ENCODE measurements around the gene ANKRD52. TPM values are rescaled to one million over a fixed set of nuclear protein-coding genes. Genes with fewer than 3 reads are reported as not detected.
"Not testable (repeated sequence)": the region's sequence is repeated elsewhere in the genome, so short reads cannot be mapped to it uniquely, and the experiment has no call there.

ANKRD52 gene
- total RNA-seq, 1 donor from 2014 or later = 19.3 TPM

DNA sequence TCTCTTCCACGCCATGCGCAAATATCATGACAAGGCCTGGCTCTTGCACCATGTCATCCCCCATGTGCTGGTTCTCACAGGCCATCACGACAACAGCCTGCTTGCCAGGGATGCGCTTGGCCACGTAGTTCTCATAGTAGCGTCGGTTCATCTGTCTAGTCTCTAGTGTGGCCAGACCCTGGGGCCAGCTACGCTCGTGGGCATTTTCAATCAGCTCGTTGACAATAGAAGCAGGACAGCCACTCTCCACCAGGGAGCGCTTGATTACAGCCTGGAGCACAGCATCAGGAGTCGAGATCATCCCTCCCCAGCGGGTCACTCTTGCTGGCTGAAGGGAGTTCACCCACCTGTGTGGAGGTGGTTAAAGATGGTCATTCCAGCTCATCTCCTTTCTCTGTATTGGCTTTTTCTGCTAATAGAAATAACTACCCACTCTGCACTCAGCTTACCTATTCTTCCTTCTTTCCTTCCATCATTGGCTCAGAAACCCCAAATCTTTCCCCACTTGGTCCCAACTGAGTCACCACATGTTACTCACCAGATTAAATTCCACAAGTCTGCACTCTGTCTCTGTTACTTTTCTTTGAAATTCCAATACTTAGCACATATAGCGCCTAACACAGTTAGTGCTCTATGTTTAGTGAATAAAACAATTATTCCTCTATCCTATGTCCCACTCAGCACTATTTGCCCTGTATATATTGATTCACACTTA is 51.6 kb downstream of the ANKRD52 start:
- peak; percentile 59 for DNase-seq

DNA sequence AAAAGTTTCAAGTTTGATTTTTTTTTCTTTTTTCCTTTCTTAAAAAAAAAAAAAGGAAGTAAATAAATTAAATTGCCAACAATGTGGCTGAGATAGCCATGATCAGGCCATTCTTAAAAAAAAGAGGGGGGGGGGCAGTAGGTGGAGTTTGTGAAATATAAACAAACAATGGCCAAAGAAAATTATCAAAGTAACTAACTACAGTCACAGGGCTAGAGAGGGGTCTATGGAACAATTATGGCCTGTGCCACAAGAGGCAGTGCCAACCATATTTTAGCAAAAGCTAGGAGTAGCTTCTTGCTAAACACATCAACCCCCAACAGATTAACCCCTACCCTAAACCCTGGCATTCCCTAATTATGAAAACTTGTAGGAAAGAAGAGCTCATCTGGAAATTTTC is 52.7 kb downstream of the ANKRD52 start:
- no peak for DNase-seq

DNA sequence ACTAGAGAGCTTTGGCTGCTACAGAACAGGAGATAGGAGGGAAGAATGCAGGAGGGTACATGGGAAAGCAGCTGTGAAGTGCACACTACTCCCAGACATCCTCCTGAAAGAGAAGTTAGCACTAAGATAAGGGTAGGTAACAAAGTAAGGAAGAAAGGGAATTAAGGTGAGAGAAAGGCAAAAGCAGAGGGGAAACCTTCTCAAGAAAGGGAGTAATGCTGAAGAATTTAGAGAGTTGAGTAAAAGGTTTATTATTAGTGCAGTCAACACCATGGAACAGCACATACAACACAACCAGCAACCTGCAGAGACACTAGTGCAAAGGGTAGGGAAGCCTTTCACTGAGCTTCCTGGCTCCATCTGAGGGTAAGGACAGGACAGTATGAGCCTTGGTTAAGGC is 53.9 kb downstream of the ANKRD52 start:
- no peak for DNase-seq

DNA sequence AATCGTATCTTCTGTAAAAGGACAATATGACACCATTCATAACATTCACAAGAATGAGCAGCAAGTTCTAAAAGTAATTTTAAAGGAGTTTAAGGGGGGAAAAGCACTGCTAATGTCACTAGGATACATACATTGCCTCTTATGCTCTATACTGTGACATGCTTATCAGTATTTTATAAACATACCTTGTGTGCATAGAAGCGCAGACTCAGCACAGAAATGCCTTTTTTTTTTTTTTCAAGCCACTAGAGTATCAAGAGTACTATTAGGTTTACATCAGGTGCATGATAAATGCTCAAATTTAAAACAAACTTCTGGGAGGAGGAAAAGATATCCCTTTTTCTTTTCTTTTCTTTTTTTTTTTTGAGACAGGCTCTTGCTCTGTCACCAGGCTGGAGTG is 55.3 kb downstream of the ANKRD52 start:
- no peak for DNase-seq

DNA sequence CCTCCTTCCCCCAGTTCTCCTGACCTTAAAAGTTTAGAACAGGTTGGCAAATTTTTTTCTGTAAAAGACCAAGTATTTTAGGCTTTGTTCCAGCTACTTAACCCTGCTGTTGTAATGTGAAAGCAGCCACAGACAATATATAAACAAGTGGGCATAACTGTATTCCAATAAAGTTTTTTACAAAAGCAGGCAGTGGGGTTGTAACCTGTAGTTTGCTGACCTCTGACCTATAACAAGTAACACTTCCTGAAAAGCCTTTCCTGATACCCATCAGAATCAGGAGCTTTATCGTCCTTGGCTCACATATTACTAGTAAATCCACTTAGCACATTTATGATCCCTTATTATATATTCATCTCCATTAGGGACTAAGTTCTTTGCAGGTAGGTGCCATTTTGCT is 55.8 kb downstream of the ANKRD52 start:
- no peak for DNase-seq

DNA sequence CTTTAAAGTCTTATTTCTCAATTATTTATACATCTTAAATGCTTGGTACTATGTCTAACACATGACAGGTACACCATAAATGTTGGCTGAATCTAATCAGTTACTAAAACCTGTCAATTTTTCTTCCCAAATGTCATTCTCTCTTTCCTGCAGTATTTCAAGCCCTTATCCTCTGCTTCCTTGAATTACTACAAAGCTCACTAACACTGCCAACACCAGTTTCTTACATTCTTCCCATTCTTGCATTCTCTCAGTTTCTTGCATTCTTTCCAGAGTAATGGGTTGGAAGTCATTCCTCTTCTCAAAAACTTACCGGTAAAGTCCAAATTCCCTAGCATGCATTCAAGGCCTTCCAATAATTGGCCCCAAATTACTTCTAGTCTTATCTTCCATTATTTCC is 59.3 kb downstream of the ANKRD52 start:
- no peak for DNase-seq

DNA sequence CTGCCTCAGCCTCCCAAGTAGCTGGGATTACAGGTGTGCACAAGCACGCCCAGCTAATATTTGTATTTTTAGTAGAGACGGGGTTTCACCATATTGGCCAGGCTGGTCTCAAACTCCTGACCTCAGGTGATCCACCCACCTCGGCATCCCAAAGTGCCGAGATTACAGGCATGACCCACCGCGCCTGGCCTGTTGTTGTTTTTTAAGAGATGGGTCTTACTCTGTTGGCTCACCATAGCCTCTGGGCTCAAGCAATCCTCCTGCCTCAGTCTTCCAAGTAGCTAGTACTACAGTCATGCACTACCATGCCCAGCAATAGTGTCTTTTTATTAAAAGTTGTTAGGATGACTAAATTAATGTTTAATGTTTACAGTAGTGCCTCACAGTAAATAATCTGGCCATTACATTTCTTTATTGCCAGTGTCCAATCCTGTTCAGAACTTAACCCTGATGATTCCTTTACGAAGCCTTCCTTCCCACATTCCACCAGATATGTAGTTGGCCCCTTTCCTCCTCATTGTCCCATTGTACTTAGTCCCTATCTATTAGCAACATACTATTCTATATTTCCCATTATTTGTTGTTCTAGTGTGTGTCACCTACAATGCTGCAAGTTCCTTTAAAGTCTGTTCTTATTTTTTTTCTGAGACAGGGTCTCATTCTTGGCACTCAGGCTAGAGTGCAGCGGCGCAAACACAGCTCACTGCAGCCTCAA is 60.1 kb downstream of the ANKRD52 start:
- no peak for DNase-seq

DNA sequence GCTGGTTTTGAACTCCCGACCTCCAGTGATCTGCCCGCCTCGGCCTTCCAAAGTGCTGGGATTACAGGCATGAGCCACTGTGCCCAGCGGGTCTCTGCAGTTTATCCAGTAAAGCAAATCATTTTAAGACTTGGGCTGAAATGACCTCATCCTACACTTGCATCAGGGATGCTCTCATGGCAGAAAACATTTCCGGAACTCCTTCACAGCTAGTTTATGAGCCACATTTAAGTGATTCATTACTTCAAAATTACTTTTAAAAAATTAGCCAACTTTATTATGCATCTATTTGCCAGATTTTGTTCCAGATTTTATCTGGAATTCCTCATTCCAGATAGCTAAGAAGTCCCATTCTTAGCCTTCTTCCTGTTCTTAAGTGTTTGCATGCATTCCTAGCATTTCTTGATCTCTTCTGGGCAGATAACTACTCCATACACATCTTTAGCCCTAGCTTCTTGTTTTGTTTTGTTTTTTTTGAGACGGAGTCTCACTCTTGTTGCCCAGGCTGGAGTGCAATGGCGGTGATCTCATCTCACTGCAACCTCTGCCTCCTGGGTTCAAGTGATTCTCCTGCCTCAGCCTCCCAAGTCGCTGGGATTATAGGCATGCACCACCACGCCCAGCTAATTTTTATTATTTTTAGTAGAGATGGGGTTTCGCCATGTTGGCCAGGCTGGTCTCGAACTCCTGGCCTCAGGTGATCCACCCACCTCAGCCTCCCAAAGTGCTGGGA is 61.2 kb downstream of the ANKRD52 start:
- DNase-seq = not testable (repeated sequence)

DNA sequence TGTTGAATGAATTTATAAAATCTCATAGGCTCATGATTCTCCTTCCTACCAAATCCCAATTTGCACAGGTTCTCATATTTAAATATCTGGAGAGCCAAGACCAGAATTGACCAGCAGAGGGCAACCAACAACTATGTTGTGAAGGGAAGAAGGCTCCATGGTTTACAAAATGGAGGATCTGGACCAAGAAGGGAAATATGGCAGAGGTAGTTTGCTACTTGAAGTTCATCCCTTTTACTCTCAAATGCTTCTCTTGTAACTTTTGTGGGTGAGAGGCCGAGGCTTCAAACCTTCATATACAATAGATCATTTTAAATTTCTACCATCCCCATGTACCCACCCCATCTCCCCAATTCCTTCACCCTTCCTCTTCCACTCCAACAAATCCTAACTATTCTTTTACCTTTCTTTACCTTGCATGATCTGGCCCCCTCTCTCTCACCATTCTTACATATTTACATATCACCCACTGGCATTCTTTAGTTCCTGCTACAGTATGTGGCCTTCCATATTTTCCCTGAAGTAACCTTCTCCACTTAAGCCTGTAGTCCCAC is 65.1 kb downstream of the ANKRD52 start:
- DNase-seq = peak; percentile 93

DNA sequence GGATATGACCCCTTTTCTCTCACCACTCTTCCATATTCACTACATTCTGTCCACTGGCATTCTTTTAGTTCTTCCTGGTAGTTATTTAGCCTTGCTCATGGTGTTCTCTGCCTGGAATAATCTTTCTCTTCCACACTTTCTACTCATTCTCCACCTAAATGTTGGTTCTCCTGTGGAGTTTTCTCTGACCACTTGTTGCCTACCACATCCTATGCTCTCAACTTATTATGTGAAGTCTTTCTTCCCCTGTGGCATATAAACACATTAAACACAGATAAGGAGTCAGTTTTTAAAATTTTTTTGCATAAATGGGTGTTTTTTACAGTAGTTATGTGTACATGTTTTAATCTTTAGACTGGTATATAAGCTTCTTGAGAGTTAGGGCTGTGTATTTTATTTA is 65.6 kb downstream of the ANKRD52 start:
- DNase-seq = no peak

DNA sequence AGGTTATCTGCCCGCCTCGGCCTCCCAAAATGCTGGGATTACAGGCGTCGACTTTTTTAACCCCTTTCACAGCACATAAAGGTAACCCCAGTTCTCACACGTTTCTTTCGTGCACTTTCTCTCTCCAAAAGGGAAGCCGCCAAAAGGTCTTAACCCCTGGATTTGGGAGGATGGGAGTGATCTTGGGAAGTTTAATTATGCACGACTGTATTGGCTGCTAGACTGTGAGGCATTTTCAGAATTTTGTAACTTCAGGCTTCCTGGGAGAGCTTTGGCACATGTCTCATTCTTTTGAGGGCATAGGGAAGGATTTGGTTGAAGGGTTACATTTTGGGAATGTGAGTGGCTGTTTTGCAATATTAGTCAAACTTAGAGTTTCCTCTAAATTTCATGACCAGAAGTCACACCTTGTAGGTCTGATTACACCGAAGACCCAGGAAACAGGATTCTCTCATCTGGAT is 67.5 kb downstream of the ANKRD52 start:
- DNase-seq = peak; percentile 29

DNA sequence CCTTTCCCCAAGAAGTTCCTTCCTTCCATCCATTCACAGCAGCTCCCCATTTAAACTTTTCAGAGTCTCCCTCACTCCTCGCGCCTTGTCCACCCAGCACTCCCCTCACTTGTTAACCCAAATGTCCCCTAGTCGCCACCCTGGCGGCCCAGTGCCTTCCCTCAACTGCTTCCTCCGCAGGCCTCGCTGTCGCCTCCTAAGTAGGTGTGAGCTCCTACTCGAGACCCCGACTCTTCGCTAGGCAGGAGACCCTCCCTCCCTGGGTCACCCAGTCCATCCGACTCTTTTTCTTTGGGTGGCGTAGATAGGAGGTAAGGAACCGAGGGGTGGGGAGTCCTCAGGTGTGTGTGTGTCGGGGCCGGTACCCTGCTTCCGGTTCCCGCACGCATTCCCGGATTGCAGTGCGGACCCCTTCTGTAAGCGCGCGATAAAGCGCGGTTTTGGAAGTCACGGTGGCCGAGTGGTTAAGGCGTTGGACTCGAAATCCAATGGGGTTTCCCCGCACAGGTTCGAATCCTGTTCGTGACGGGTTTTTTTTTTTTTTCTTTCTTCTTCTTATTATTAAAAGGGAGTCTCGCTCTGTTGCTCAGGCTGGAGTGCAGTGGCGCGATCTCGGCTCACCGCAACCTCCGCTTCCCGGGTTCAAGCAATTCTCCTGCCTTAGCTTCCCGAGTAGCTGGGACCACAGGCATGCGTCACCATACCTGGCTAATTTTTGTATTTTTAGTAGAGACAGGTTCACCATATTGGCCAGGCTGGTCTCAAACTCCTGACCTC is 68.1 kb downstream of the ANKRD52 start:
- peak; percentile 97 for DNase-seq

DNA sequence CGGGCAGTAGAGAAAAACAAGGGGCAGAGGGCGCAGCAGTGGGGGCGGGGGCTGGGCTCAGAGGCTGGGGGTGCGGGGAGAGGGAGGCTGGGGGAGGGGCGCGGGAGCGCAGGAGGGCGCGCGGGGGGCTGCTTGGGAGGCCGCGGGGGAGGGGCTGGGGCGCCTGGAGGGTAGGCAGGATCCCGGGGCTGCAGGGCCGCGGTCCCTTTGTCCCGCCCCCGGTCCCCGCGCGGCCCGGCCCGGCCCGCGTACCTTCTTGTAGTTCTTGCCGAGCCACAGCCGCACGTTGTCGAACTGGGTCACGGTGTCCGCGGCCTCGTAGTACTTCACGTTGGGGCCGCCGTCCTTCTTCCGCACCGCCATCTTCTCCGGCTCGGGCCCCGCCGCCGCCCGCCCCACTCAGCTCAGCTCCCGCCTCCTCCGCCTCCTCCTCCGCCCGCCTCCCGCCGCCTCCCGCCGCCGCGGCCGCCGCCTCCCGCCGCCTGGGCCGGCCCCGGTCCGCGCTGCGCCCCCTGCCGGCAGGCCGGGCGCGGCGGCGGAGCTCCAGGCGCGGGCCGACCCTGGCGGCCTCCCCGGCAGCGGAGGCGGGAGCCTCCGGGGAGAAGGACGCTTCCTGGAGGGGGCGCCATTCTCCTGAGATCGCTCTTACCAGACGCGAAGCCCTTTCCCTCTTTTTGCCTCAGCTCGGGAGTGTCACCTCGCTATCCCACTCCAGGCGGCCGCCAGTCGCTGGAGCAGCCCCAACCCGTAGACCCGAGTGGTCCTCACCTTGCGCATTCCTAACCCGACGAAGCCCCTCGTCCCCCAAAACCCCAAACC is 68.9 kb downstream of the ANKRD52 start, which contains the start of gene SMARCC2:
Gene SMARCC2 (minus strand): TSS at position 385 of the 819 bp plus-strand sequence. CDS start 22 bp downstream, at position 363.
- DNase-seq = peak; percentile 94

DNA sequence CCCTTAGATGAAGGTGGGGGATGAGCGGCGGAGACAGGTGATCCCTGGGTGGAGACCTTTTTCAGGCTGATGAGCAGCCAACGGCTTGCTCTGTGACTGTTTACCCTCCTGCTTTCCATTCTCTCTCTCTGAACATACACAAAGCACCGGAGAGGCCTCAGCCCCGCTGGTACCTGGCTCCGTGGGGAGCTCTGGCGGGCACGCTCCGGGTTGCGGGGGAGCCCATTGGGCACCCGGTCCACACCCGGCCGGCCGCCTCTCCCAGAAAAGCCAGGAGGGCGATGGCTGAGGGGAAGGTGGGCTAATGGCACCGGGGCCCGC is 69.4 kb downstream of the ANKRD52 start:
- DNase-seq = peak; percentile 55

DNA sequence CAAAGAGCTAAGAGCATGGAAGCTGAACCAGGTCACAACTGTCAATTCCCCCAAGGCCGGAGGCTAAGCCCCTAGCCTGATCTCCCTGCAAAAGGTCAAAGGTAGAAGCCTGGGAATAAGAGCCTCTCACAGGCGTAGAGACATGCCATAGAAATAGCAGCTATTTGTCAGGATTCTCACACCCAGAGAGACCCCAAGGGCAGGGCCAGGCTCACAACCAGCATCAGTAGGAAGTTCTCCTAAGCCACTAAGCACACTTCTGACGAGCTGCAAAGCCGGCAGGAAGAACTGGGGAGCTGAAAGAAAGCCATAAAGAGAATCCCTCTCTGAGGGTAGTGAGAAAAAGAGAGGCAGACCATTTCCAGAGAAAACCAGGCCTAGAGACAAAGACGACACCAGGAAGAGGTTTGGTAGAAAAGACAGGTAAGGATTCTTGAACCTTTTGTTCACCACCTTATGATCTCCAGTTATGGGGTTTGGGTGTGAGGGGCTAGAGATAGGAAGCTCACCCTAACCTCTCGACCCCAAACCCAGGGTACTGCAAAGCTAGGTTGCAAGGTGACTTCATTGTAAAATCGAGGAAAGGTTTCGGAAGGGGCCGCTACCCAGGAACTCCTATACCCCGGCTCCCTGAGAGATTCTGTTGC is 69.9 kb downstream of the ANKRD52 start:
- DNase-seq = no peak

Other genes with a start within 250 kb of the ANKRD52 start
- gene IKZF4, start 237.3 kb downstream of the ANKRD52 start, total RNA-seq = 7.3 TPM
- gene RPS26, start 216.5 kb downstream of the ANKRD52 start, total RNA-seq = 541 TPM
- gene ERBB3, start 178.2 kb downstream of the ANKRD52 start, total RNA-seq = 147 TPM
- gene PA2G4, start 153.8 kb downstream of the ANKRD52 start, total RNA-seq = 98.1 TPM
- 1,420 TPM for gene RPL41, start 141.8 kb downstream of the ANKRD52 start, total RNA-seq
- gene ZC3H10, start 140.1 kb downstream of the ANKRD52 start, total RNA-seq = 5.6 TPM
- 152 TPM for gene ESYT1, start 130.1 kb downstream of the ANKRD52 start, total RNA-seq
- gene MYL6B, start 105.8 kb downstream of the ANKRD52 start, total RNA-seq = 136 TPM
- 707 TPM for gene MYL6, start 100.0 kb downstream of the ANKRD52 start, total RNA-seq
- gene SMARCC2, start 68.9 kb downstream of the ANKRD52 start, total RNA-seq = 49.0 TPM
- 70.3 TPM for gene RNF41, start 36.5 kb downstream of the ANKRD52 start, total RNA-seq
- gene NABP2, start 34.0 kb downstream of the ANKRD52 start, total RNA-seq = 18.2 TPM
- gene SLC39A5, start 28.3 kb downstream of the ANKRD52 start, total RNA-seq = 0.31 TPM
- 49.6 TPM for gene COQ10A, start 8.6 kb upstream of the ANKRD52 start, total RNA-seq
- 235 TPM for gene CS, start 41.9 kb upstream of the ANKRD52 start, total RNA-seq
- 45.9 TPM for gene CNPY2, start 57.6 kb upstream of the ANKRD52 start, total RNA-seq
- gene PAN2, start 75.6 kb upstream of the ANKRD52 start, total RNA-seq = 60.4 TPM
- gene IL23A, start 80.5 kb upstream of the ANKRD52 start, total RNA-seq = not detected
- 74.5 TPM for gene STAT2, start 101.7 kb upstream of the ANKRD52 start, total RNA-seq
- not detected for gene APOF, start 104.5 kb upstream of the ANKRD52 start, total RNA-seq
- gene TIMELESS, start 191.0 kb upstream of the ANKRD52 start, total RNA-seq = 10.5 TPM
- gene MIP, start 196.3 kb upstream of the ANKRD52 start, total RNA-seq = not detected
- 2.1 TPM for gene SPRYD4, start 210.2 kb upstream of the ANKRD52 start, total RNA-seq
- 0.21 TPM for gene GLS2, start 229.8 kb upstream of the ANKRD52 start, total RNA-seq